HEK293 (cell line): Measurements from ENCODE around the gene MLLT11.
"Not testable (repeated sequence)": the region's sequence is repeated elsewhere in the genome, so short reads cannot be mapped to it uniquely, and the experiment has no call there.

Experiments
- CTCF ChIA-PET: fragments of 350-600 bp; formaldehyde crosslinking; extraction: SDS; loops from one replicate; lab custom pipeline; 2021; ENCODE audit warnings: antibody characterized with exemption; lab: Yijun Ruan, JAX
- POLR2A ChIA-PET: fragments of 300-600 bp; formaldehyde crosslinking; extraction: SDS; loops from one replicate; lab custom pipeline; 2020; ENCODE audit warnings: antibody characterized with exemption, inconsistent platforms; lab: Yijun Ruan, JAX
- H3K27ac ChIP-seq: fragments of 200-500 bp; sonication (Bioruptor generic); 2 replicates; pipeline ENCODE4 v1.5.1; 2014; ENCODE audit warnings: low read depth, low read length, control low read depth, inconsistent platforms; ENCODE audit errors: extremely low read depth
- H3K36me3 ChIP-seq, 2 experiments: fragments of 200-500 bp in 1 of 2; sonication (Bioruptor generic) in 1 of 2; 1 replicate in 1 of 2; 2 replicates in 1 of 2; pipeline ENCODE4 v1.5.1; 2014 to 2017; ENCODE audit warnings: inconsistent platforms in 2 of 2, low read length in 2 of 2; ENCODE audit not compliant: control insufficient read depth in 2 of 2, insufficient read depth in 1 of 2
- H3K4me1 ChIP-seq: fragments of 200-500 bp; sonication (Bioruptor generic); 2 replicates; pipeline ENCODE4 v1.5.1; 2014; ENCODE audit warnings: mild to moderate bottlenecking, low read length, inconsistent platforms; ENCODE audit not compliant: control insufficient read depth, insufficient read depth
- H3K4me3 ChIP-seq: 2 replicates; pipeline ENCODE4 v1.5.1; 2011; ENCODE audit warnings: low read depth, mild to moderate bottlenecking, control low read depth, low read length, moderate library complexity
- H3K9me3 ChIP-seq: fragments of 200-500 bp; sonication (Bioruptor generic); 2 replicates; pipeline ENCODE4 v1.5.1; 2014; ENCODE audit warnings: low read depth, low read length, inconsistent platforms; ENCODE audit not compliant: control insufficient read depth, insufficient read depth
- BCL6B ChIP-seq: fragments of 450-650 bp; formaldehyde crosslinking; IDR thresholded peaks from 2 replicates; pipeline ENCODE4 v1.5.1; 2017; ENCODE audit warnings: missing biosample characterization, missing genetic modification characterization
- GLIS2 ChIP-seq: fragments of 450-650 bp; formaldehyde crosslinking; IDR thresholded peaks from 2 replicates; pipeline ENCODE4 v1.5.1; 2016; ENCODE audit warnings: missing biosample characterization, missing genetic modification characterization
- IKZF3 ChIP-seq: fragments of 450-650 bp; IDR thresholded peaks from 2 replicates; pipeline ENCODE4 v1.5.0; 2018; ENCODE audit warnings: missing biosample characterization, mild to moderate bottlenecking, missing genetic modification characterization, moderate library complexity
- INSM2 ChIP-seq: fragments of 450-650 bp; formaldehyde crosslinking; IDR thresholded peaks from 2 replicates; pipeline ENCODE4 v1.5.1; 2016; ENCODE audit warnings: missing biosample characterization, missing genetic modification characterization
- KLF1 ChIP-seq: fragments of 450-650 bp; formaldehyde crosslinking; IDR thresholded peaks from 2 replicates; pipeline ENCODE4 v1.5.1; 2016; ENCODE audit warnings: missing biosample characterization, missing genetic modification characterization
- KLF9 ChIP-seq: fragments of 450-650 bp; formaldehyde crosslinking; IDR thresholded peaks from 2 replicates; pipeline ENCODE4 v1.5.1; 2016; ENCODE audit warnings: missing biosample characterization, missing genetic modification characterization, low read depth
- REST ChIP-seq: fragments of 450-650 bp; formaldehyde crosslinking; IDR thresholded peaks from 2 replicates; pipeline ENCODE4 v1.5.1; 2016; ENCODE audit warnings: missing biosample characterization, missing genetic modification characterization
- TRIM28 ChIP-seq: IDR thresholded peaks from 2 replicates; pipeline ENCODE4 v1.6.1; 2011; ENCODE audit warnings: low read length, control low read depth, borderline replicate concordance
- WT1 ChIP-seq: fragments of 450-650 bp; formaldehyde crosslinking; IDR thresholded peaks from 2 replicates; pipeline ENCODE4 v1.5.1; 2016; ENCODE audit warnings: missing biosample characterization, missing genetic modification characterization
- ZFP3 ChIP-seq: fragments of 450-650 bp; formaldehyde crosslinking; IDR thresholded peaks from 2 replicates; pipeline ENCODE4 v1.5.1; 2016; ENCODE audit warnings: low read depth, missing biosample characterization, missing genetic modification characterization
- ZNF146 ChIP-seq: fragments of 450-650 bp; formaldehyde crosslinking; IDR thresholded peaks from 2 replicates; pipeline ENCODE4 v1.5.1; 2016; ENCODE audit warnings: missing biosample characterization, missing genetic modification characterization
- ZNF341 ChIP-seq: fragments of 450-650 bp; formaldehyde crosslinking; IDR thresholded peaks from 2 replicates; pipeline ENCODE4; 2016; ENCODE audit warnings: low read depth, missing biosample characterization, missing genetic modification characterization
- ZNF354C ChIP-seq: fragments of 450-650 bp; formaldehyde crosslinking; IDR thresholded peaks from 2 replicates; pipeline ENCODE4 v1.5.1; 2016; ENCODE audit warnings: missing biosample characterization, missing genetic modification characterization, low read depth, borderline replicate concordance
- ZNF391 ChIP-seq: fragments of 450-650 bp; formaldehyde crosslinking; IDR thresholded peaks from 2 replicates; pipeline ENCODE4 v1.5.1; 2016; ENCODE audit warnings: low read depth, missing biosample characterization, missing genetic modification characterization, borderline replicate concordance
- ZNF433 ChIP-seq: fragments of 450-650 bp; formaldehyde crosslinking; IDR thresholded peaks from 2 replicates; pipeline ENCODE4 v1.5.1; 2016; ENCODE audit warnings: missing biosample characterization, missing genetic modification characterization, low read depth
- ZNF501 ChIP-seq: fragments of 450-650 bp; formaldehyde crosslinking; IDR thresholded peaks from 2 replicates; pipeline ENCODE4 v1.5.1; 2016; ENCODE audit warnings: missing biosample characterization, missing genetic modification characterization
- ZNF544 ChIP-seq: fragments of 450-650 bp; formaldehyde crosslinking; IDR thresholded peaks from 2 replicates; pipeline ENCODE4 v1.5.0; 2017; ENCODE audit warnings: missing biosample characterization, missing genetic modification characterization
- ZNF624 ChIP-seq: fragments of 450-650 bp; formaldehyde crosslinking; IDR thresholded peaks from 2 replicates; pipeline ENCODE4 v1.5.1; 2017; ENCODE audit warnings: missing biosample characterization, missing genetic modification characterization
- ZNF707 ChIP-seq: fragments of 450-650 bp; formaldehyde crosslinking; IDR thresholded peaks from 2 replicates; pipeline ENCODE4 v1.5.1; 2016; ENCODE audit warnings: missing biosample characterization, missing genetic modification characterization
- ZNF776 ChIP-seq: fragments of 450-650 bp; formaldehyde crosslinking; IDR thresholded peaks from 2 replicates; pipeline ENCODE4 v1.5.0; 2017; ENCODE audit warnings: missing biosample characterization, missing genetic modification characterization, borderline replicate concordance
- ZSCAN4 ChIP-seq: fragments of 450-650 bp; formaldehyde crosslinking; IDR thresholded peaks from 2 replicates; pipeline ENCODE4 v1.5.1; 2017; ENCODE audit warnings: missing biosample characterization, missing genetic modification characterization

MLLT11 gene

GRCh38 chr1:151072224-151072623, 12.0 kb downstream of the MLLT11 start:
- no peaks in the 10 kb centered on the region for H3K4me1 ChIP-seq
- H3K27ac ChIP-seq, result no peak overlapping the region
- ChIA-PET POLR2A (interaction anchor here (1.4 to 2.9 kb wide), 3 partner anchors 12 to 118 kb away, joined by 5 to 20 read pairs (median 6); partner anchors contain the start of genes CDC42SE1, MLLT11 and VPS72), CTCF (interaction anchor here (0.6 to 2.6 kb wide), 10 partner anchors 10 to 159 kb away, joined by 3 to 9 read pairs (median 5); partner anchors contain the start of gene CDC42SE1)
- no peak overlapping the region for H3K4me3 ChIP-seq
- peaks cover 4 to 14% of the 10 kb centered on the region in 2 experiments; a peak in 2 of 3 replicates for H3K36me3 ChIP-seq
- H3K9me3 ChIP-seq, result no peaks in the 10 kb centered on the region
- TF ChIP-seq IKZF3 (tag by site-specific recombination) (peak; percentile 36; the same call in 1 of the 2 replicates), GLIS2 (tag by site-specific recombination) (no peak), KLF1 (0 out of 2 replicates have a peak, but pooled peaks have one; percentile 29)

- POLR2A ChIA-PET, result interaction anchor here (0.8 kb wide), 1 partner anchor 15 kb away, joined by 3 read pairs; no protein-coding TSS in a partner anchor
- no peak overlapping the region for H3K27ac ChIP-seq
These were observed 25.9 kb downstream of the MLLT11 start for GRCh38 chr1:151085953-151086559.

GRCh38 chr1:151097426-151097825, 37.2 kb downstream of the MLLT11 start:
- POLR2A ChIA-PET, result not testable (repeated sequence)

More at GRCh38 chr1:151085953-151086559, 25.9 kb downstream of the MLLT11 start:
- CTCF ChIA-PET, result interaction anchor here (0.6 to 2.8 kb wide), 2 partner anchors 11 to 14 kb away, joined by 3 to 12 read pairs; no protein-coding TSS in a partner anchor
- TF ChIP-seq ZNF146 (tag by site-specific recombination) (no peak), INSM2 (no peak), ZNF707 (tag by site-specific recombination) (no peak), BCL6B (no peak), ZFP3 (no peak), ZNF544 (tag by site-specific recombination) (no peak), ZNF776 (tag by site-specific recombination) (no peak), ZNF624 (tag by site-specific recombination) (no peak), ZNF354C (tag by site-specific recombination) (no peak), ZSCAN4 (tag by site-specific recombination) (no peak), KLF9 (tag by site-specific recombination) (no peak), ZNF433 (tag by site-specific recombination) (no peak), ZNF341 (tag by site-specific recombination) (no peak), ZNF501 (tag by site-specific recombination) (no peak), ZNF391 (tag by site-specific recombination) (no peak), TRIM28 (no peak), REST (tag by site-specific recombination) (no peak), WT1 (tag by site-specific recombination) (no peak)
- Histone ChIP-seq H3K36me3 (no peaks in the 10 kb centered on the region; a peak in 1 of 3 replicates), H3K4me1 (no peaks in the 10 kb centered on the region), H3K4me3 (no peak overlapping the region), H3K9me3 (no peaks in the 10 kb centered on the region)

More at GRCh38 chr1:151097426-151097825, 37.2 kb downstream of the MLLT11 start:
- not testable (repeated sequence) for H3K4me1 ChIP-seq, H3K27ac ChIP-seq, H3K36me3 ChIP-seq, H3K9me3 ChIP-seq, H3K4me3 ChIP-seq
- CTCF ChIA-PET, result interaction anchor here (0.6 to 6.2 kb wide), 6 partner anchors 13 to 760 kb away, joined by 3 to 124 read pairs (median 3); partner anchors contain the start of gene TNFAIP8L2
